ENCODE results near the gene HCFC2.
A peak's percentile ranks its signal among the peaks of the same experiment; 100 is the strongest.

The HCFC2 gene

DNA sequence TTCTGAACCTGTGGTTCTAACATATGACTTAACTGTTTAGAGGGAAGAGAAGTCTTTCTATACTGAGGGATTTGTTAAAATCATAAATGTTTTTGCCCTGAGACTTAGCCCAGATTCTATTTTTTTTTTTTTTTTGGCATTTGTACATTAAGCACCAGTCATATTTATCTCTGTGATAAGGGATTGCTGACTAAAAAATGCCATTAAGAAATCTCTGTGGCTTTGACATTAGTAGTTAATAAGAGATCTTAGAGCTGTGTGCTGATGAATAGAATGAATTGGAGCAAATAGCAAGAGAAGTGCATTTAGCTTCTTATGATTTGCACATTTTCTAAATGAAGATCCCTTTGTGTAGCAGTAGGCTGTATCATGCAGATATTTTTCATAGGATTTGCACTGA lies 41.1 kb downstream of the HCFC2 start:
- H3K9ac ChIP-seq (ENCODE audit: low read length), result no peak overlapping the region
- H3K27ac ChIP-seq (ENCODE audit: low read depth, low read length, poor library complexity, severe bottlenecking), result no peak overlapping the region
- H3K4me1 ChIP-seq (ENCODE audit: insufficient read depth, low read length, severe bottlenecking), result peaks cover 4% of the 10 kb centered on the region
- no peak overlapping the region for H3K4me3 ChIP-seq (ENCODE audit: low read depth, low read length, poor library complexity, severe bottlenecking)
- H3K27me3 ChIP-seq (ENCODE audit: insufficient read depth, low read length), result no peaks in the 10 kb centered on the region
- no peaks in the 10 kb centered on the region for H3K79me2 ChIP-seq (ENCODE audit: insufficient read depth, low read length)
- no peaks in the 10 kb centered on the region for H3K36me3 ChIP-seq (ENCODE audit: insufficient read depth, low read length)
- no peaks in the 10 kb centered on the region for H3F3A ChIP-seq (ENCODE audit: insufficient read depth, low read length)
- no peak overlapping the region for H3K4me2 ChIP-seq (ENCODE audit: low read length)
- TF ChIP-seq, protein P1, sequence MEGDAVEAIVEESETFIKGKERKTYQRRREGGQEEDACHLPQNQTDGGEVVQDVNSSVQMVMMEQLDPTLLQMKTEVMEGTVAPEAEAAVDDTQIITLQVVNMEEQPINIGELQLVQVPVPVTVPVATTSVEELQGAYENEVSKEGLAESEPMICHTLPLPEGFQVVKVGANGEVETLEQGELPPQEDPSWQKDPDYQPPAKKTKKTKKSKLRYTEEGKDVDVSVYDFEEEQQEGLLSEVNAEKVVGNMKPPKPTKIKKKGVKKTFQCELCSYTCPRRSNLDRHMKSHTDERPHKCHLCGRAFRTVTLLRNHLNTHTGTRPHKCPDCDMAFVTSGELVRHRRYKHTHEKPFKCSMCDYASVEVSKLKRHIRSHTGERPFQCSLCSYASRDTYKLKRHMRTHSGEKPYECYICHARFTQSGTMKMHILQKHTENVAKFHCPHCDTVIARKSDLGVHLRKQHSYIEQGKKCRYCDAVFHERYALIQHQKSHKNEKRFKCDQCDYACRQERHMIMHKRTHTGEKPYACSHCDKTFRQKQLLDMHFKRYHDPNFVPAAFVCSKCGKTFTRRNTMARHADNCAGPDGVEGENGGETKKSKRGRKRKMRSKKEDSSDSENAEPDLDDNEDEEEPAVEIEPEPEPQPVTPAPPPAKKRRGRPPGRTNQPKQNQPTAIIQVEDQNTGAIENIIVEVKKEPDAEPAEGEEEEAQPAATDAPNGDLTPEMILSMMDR (IDR thresholded peaks at IDR 0.05; ENCODE audit: low read length), result no peak
- H4K20me1 ChIP-seq (ENCODE audit: insufficient read depth, low read length), result no peaks in the 10 kb centered on the region
- H2AFZ ChIP-seq (ENCODE audit: low read length), result no peak overlapping the region
- no peaks in the 10 kb centered on the region for H3K9me3 ChIP-seq (ENCODE audit: low read length)
- H3K9me2 ChIP-seq (ENCODE audit: low read depth, low read length), result no peaks in the 10 kb centered on the region

DNA sequence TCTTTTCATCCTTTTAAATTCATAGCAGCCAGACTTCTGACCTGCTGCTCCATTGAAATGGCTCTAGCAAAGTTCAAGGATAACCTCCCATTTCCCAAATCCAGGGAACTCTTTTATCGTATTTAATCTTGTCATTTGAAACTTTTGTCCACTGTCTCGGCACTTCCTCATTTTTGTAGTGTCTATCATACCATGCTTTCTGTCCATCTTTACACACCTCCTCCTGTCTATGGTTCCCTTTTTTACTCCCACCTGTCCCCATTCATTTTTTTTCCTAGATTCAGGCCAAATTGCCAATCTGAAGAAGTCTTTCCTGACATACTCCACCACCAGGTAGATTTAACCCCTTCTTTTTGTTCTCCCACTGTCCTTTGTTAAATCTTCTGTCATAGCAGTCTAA lies 42.6 kb downstream of the HCFC2 start:
- H3K4me1 ChIP-seq (ENCODE audit: insufficient read depth, low read length, severe bottlenecking), result peaks cover 4% of the 10 kb centered on the region
- TF ChIP-seq, protein P1 (IDR thresholded peaks at IDR 0.05; ENCODE audit: low read length), result no peak
- no peak for TF ChIP-seq EZH2 (IDR thresholded peaks at IDR 0.05; ENCODE audit: borderline replicate concordance, low read length)

DNA sequence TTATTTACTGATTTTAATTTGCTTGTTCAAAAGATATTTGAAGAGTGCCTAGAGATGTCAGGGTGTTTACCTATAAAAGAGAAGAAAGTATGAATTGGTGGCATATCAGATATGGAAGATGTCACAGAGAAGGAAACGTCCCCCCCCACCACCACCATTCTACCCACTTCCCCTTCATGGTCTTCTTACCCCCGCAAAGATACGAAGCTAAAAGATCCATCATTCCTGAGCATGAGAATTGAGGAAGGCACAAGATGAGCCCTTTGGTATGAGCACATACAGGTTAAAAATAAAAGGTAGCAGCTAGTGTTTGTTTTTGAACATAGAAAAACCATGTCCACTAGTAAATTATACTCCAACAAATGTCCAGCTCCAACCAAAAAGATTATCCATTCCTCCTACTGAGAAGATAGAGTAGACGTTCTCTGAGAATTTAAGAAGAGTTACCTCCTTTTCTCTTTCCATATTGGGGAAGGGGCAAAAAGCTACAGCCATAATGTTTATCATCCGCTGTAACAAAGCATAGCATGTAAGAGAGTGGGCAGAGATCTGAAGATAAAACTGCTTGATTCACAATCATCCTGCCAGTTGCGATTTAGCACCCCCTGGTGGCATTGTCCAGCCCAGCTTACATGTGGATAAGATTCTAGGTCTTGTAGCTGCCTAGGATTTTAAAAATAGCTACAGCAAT lies 44.6 kb downstream of the HCFC2 start:
- H3F3A ChIP-seq (ENCODE audit: insufficient read depth, low read length), result no peaks in the 10 kb centered on the region
- no peaks in the 10 kb centered on the region for H3K27me3 ChIP-seq (ENCODE audit: insufficient read depth, low read length)
- H3K4me2 ChIP-seq (ENCODE audit: low read length), result no peak overlapping the region
- H3K27ac ChIP-seq (ENCODE audit: low read depth, low read length, poor library complexity, severe bottlenecking), result no peak overlapping the region
- no peak for TF ChIP-seq EZH2 (IDR thresholded peaks at IDR 0.05; ENCODE audit: borderline replicate concordance, low read length)
- TF ChIP-seq, protein P1 (IDR thresholded peaks at IDR 0.05; ENCODE audit: low read length), result peak; percentile 70
- H3K4me1 ChIP-seq (ENCODE audit: insufficient read depth, low read length, severe bottlenecking), result peaks cover 4% of the 10 kb centered on the region
- no peaks in the 10 kb centered on the region for H3K79me2 ChIP-seq (ENCODE audit: insufficient read depth, low read length)
- H3K9me3 ChIP-seq (ENCODE audit: low read length), result no peaks in the 10 kb centered on the region
- H3K4me3 ChIP-seq (ENCODE audit: low read depth, low read length, poor library complexity, severe bottlenecking), result no peak overlapping the region
- no peak overlapping the region for H3K9ac ChIP-seq (ENCODE audit: low read length)
- H3K36me3 ChIP-seq (ENCODE audit: insufficient read depth, low read length), result no peaks in the 10 kb centered on the region
- no peak overlapping the region for H2AFZ ChIP-seq (ENCODE audit: low read length)
- H3K9me2 ChIP-seq (ENCODE audit: low read depth, low read length), result no peaks in the 10 kb centered on the region
- H4K20me1 ChIP-seq (ENCODE audit: insufficient read depth, low read length), result no peaks in the 10 kb centered on the region

More for the DNA sequence above, 42.6 kb downstream of the HCFC2 start:
- Histone ChIP-seq H3K9me3 (ENCODE audit: low read length) (no peaks in the 10 kb centered on the region), H3K4me2 (ENCODE audit: low read length) (no peak overlapping the region), H3K79me2 (ENCODE audit: insufficient read depth, low read length) (no peaks in the 10 kb centered on the region), H3K4me3 (ENCODE audit: low read depth, low read length, poor library complexity, severe bottlenecking) (no peak overlapping the region), H3K27ac (ENCODE audit: low read depth, low read length, poor library complexity, severe bottlenecking) (no peak overlapping the region), H3F3A (ENCODE audit: insufficient read depth, low read length) (no peaks in the 10 kb centered on the region), H3K9ac (ENCODE audit: low read length) (no peak overlapping the region), H3K27me3 (ENCODE audit: insufficient read depth, low read length) (no peaks in the 10 kb centered on the region), H4K20me1 (ENCODE audit: insufficient read depth, low read length) (no peaks in the 10 kb centered on the region), H3K9me2 (ENCODE audit: low read depth, low read length) (no peaks in the 10 kb centered on the region), H3K36me3 (ENCODE audit: insufficient read depth, low read length) (no peaks in the 10 kb centered on the region), H2AFZ (ENCODE audit: low read length) (no peak overlapping the region)
